Smooth muscle cell (in vitro differentiated cells): ENCODE results near the gene ZNF592. TPM values are rescaled to one million over a fixed set of nuclear protein-coding genes. Genes with fewer than 3 reads are reported as not detected.

ENCODE experiments used
- DNase-seq: peaks from one replicate; lab custom pipeline; 2025; ENCODE audit not compliant: unreplicated experiment; lab: John Stamatoyannopoulos, UW
- H2AFZ ChIP-seq: fragments of 200-600 bp; sonication (generic); 2 replicates; pipeline ENCODE4 v1.6.0; 2016; ENCODE audit warnings: antibody characterized with exemption, low read depth, mild to moderate bottlenecking
- H3F3A ChIP-seq: fragments of 200-600 bp; sonication (generic); 2 replicates; pipeline ENCODE4 v1.6.0; 2017; ENCODE audit warnings: antibody characterized with exemption, low read depth
- H3K27ac ChIP-seq: fragments of 200-600 bp; sonication (generic); 2 replicates; pipeline ENCODE4 v1.5.1; 2016; ENCODE audit warnings: low read depth, mild to moderate bottlenecking
- H3K27me3 ChIP-seq: fragments of 200-600 bp; sonication (generic); 2 replicates; pipeline ENCODE4 v1.6.1; 2016; ENCODE audit warnings: low read depth, mild to moderate bottlenecking
- H3K36me3 ChIP-seq: fragments of 200-600 bp; sonication (generic); 2 replicates; pipeline ENCODE4 v1.5.1; 2016; ENCODE audit warnings: low read depth
- H3K4me1 ChIP-seq: fragments of 200-600 bp; sonication (generic); 2 replicates; pipeline ENCODE4 v1.5.1; 2016; ENCODE audit warnings: low read depth
- H3K4me2 ChIP-seq: fragments of 200-600 bp; sonication (generic); 2 replicates; pipeline ENCODE4 v1.6.0; 2016; ENCODE audit warnings: mild to moderate bottlenecking
- H3K4me3 ChIP-seq: fragments of 200-600 bp; sonication (generic); 2 replicates; pipeline ENCODE4 v1.5.1; 2016; ENCODE audit warnings: mild to moderate bottlenecking
- H3K79me2 ChIP-seq: fragments of 200-600 bp; sonication (generic); 2 replicates; pipeline ENCODE4 v1.6.0; 2016; ENCODE audit warnings: low read depth, mild to moderate bottlenecking
- H3K9ac ChIP-seq: fragments of 200-600 bp; sonication (generic); 2 replicates; pipeline ENCODE4 v1.6.0; 2016; ENCODE audit warnings: low read depth
- H3K9me3 ChIP-seq: fragments of 200-600 bp; sonication (generic); replicated peaks from 2 replicates; pipeline ENCODE4 v1.5.1; 2016; ENCODE audit warnings: low read depth
- H4K20me1 ChIP-seq: fragments of 200-600 bp; sonication (generic); 2 replicates; pipeline ENCODE4 v1.6.0; 2016; ENCODE audit warnings: low read depth
- CTCF ChIP-seq: fragments of 200-600 bp; sonication (generic); IDR thresholded peaks from 2 replicates; pipeline ENCODE4 v1.5.1; 2017; ENCODE audit warnings: borderline replicate concordance, mild to moderate bottlenecking, antibody characterized with exemption; ENCODE audit not compliant: insufficient read depth, poor library complexity, severe bottlenecking
- WGBS: methylation state at CpG from one replicate; pipeline ENCODE4 v1.1.7; 2016; ENCODE audit warnings: low lambda C conversion rate; 5-methylcytosine and 5-hydroxymethylcytosine counted together
- polyA plus RNA-seq: library from polyadenylated mRNA; unstranded; fragments of >200 nt; fragmentation: Nextera tagmentation; extraction: Ambion mirVana; gene quantifications from 2 replicates; pipeline ENCODE4 v1.2.1, GENCODE V29; 2016
- total RNA-seq: library from RNA; depleted of rRNA; stranded (reverse); fragments of >200 nt; gene quantifications from 2 replicates; pipeline ENCODE4 v1.2.3, GENCODE V29; 2014

ZNF592 gene
- total and polyA plus RNA-seq, 2 experiments from 2014 or later, result 10.7 to 10.8 TPM

DNA sequence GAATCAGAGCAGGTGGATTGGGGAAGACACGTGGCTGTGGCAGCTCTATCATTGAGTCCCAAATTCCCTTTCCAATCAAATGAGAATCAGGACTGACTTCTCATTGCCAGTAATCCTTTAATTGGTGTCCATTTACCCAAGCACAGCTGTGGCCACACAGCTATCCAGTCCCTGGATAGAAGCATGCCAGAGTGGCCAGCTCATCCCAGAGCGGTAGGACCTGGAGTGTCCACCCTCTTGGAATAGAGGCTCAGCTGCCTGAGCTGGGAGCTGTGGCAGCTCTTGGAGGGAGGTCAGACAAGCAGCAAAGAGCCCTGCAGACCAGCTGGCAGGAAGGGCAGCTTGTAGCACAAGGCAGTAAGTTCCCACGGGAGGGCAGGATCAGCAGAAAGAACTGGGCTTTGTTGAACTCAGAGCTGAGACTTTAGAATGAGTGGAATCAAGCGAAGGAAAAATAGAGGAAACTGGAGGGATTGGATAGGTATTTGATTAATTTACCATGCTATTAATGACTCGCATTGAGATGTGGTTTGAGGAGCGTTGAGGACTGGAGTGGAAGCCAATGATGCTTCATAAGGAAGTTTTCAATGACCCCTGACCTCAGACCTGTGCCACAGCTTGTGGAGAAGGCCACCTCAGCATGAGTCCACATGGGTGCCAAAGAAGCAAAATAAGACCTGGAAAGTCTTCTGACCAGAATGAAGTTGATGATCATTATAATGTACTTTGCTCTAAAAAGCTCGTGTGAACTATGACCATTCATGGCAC is 61.9 kb downstream of the ZNF592 start:
- H3K79me2 ChIP-seq, result no peaks in the 10 kb centered on the region

DNA sequence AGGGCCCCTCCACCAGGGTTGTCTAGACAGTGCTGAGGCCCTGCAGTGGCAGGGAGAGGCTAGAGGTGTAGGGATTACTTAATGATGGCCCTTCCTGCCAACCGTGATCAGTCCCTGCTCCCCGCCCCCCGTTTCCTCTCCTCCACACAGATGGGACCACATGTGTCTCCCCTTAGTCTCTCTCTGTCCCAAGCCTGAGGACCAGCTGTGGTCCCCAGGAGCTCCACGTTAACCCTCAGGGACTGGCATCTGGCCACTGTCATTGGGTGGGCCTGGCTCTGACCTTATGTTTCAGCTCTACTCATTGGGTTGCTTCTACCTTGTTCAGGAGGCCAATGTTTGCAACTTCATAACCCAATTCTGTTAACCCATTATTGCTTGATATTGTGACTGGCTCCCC is 62.8 kb downstream of the ZNF592 start:
- Histone ChIP-seq H3F3A (no peaks in the 10 kb centered on the region), H3K4me3 (no peak overlapping the region), H3K4me1 (no peaks in the 10 kb centered on the region), H3K27ac (no peak overlapping the region), H3K27me3 (no peaks in the 10 kb centered on the region), H2AFZ (no peak overlapping the region), H3K4me2 (no peak overlapping the region), H3K36me3 (no peaks in the 10 kb centered on the region), H4K20me1 (no peaks in the 10 kb centered on the region), H3K9ac (no peak overlapping the region), H3K79me2 (no peaks in the 10 kb centered on the region), H3K9me3 (no peaks in the 10 kb centered on the region)
- 100% methylated on average over 4 of the region's 4 CpGs for WGBS
- DNase-seq, result no peak
- no peak for TF ChIP-seq CTCF

More for the DNA sequence above, 61.9 kb downstream of the ZNF592 start:
- Histone ChIP-seq H3K4me2 (no peak overlapping the region), H3K4me3 (no peak overlapping the region), H4K20me1 (no peaks in the 10 kb centered on the region), H3K4me1 (no peaks in the 10 kb centered on the region), H3K36me3 (no peaks in the 10 kb centered on the region), H3K9ac (no peak overlapping the region), H3F3A (no peaks in the 10 kb centered on the region), H3K9me3 (no peaks in the 10 kb centered on the region), H2AFZ (no peak overlapping the region), H3K27me3 (no peaks in the 10 kb centered on the region), H3K27ac (no peak overlapping the region)
- WGBS, result 84% methylated on average over 7 of the region's 7 CpGs
- TF ChIP-seq CTCF, result no peak
- no peak for DNase-seq

DNA sequence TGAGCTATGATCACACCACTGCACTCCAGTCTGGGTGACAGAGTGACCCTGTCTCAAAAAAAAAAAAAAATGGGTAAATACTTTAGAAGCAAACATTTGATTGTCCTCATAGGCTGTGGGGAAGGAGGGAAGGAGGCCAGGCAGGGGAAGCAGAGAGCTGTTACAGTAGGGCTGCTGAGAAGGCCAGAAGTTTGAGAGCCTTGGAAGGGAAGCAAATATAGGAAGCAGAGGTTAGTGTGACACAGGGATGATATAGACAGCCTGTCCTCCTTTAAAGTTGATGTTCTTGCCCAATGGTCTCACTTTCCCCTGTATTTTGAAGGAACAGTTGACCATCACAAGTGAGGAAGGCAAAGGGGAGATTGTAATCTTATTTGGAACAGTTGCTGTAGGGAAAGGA is 63.4 kb downstream of the ZNF592 start:
- Histone ChIP-seq H3K27ac (no peak overlapping the region), H2AFZ (no peak overlapping the region), H3K9ac (no peak overlapping the region), H3K4me1 (no peaks in the 10 kb centered on the region), H3K4me2 (no peak overlapping the region), H3K36me3 (no peaks in the 10 kb centered on the region), H3K4me3 (no peak overlapping the region), H3K79me2 (no peaks in the 10 kb centered on the region), H3F3A (no peaks in the 10 kb centered on the region), H3K27me3 (no peaks in the 10 kb centered on the region), H4K20me1 (no peaks in the 10 kb centered on the region), H3K9me3 (no peaks in the 10 kb centered on the region)
- no peak for DNase-seq
- TF ChIP-seq CTCF, result no peak

DNA sequence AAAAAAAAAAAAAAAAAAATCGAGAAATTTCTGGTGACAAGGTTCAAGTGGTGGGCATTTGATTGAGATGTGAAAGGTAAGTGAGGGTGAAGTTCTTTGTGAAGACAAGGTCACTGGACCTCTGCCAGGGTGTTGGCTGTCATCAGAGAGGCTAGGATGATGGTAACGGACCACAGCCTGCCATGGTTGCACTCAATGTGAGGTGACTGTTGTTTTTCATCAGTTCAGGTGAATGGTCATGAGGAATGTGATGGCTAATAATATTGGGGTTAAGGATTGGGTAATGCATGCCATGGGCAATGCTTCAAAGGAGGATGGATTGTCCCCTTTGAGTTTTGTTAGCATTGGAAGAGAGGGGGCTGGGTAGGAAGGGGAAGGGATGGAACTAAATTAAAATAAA is 64.5 kb downstream of the ZNF592 start:
- H3K4me1 ChIP-seq, result peaks cover 5% of the 10 kb centered on the region

More for the DNA sequence above, 64.5 kb downstream of the ZNF592 start:
- Histone ChIP-seq H3K27ac (no peak overlapping the region), H3K36me3 (no peaks in the 10 kb centered on the region), H4K20me1 (no peaks in the 10 kb centered on the region), H3K4me3 (no peak overlapping the region), H3K79me2 (no peaks in the 10 kb centered on the region), H2AFZ (no peak overlapping the region), H3K27me3 (no peaks in the 10 kb centered on the region), H3F3A (peaks cover 2% of the 10 kb centered on the region), H3K4me2 (no peak overlapping the region), H3K9ac (no peak overlapping the region), H3K9me3 (no peaks in the 10 kb centered on the region)
- no peak for TF ChIP-seq CTCF
- no peak for DNase-seq
- WGBS, result 97% methylated on average over 2 of the region's 2 CpGs
